Activated CD4-positive, alpha-beta T cell treated with anti-CD3 and anti-CD28 coated beads for 36 hours (primary cell): ENCODE measurements around the gene DPYD. TPM values are rescaled to one million over a fixed set of nuclear protein-coding genes. Genes with fewer than 3 reads are reported as not detected.

Experiments
- ATAC-seq: fragments of 200-7000 bp; cut with Tn5 transposase; one replicate; pipeline ENCODE4 v1.10.0; 2021; ENCODE audit warnings: mild to moderate bottlenecking, moderate library complexity
- CTCF ChIA-PET: fragments of 350-600 bp; sonication (Branson Sonifier 250); formaldehyde crosslinking; loops from one replicate; lab custom pipeline; 2021; ENCODE audit warnings: antibody characterized with exemption; lab: Charles Lee
- POLR2A ChIA-PET: fragments of 350-600 bp; sonication (Branson Sonifier 250); formaldehyde crosslinking; loops from one replicate; lab custom pipeline; 2021; ENCODE audit warnings: antibody characterized with exemption, inconsistent platforms; lab: Charles Lee
- DNase-seq: peaks from one replicate; pipeline ENCODE4 v3.0.0-alpha.2; 2020
- H3K27ac Mint-ChIP-seq: one replicate; pipeline ENCODE4 v1.8.0; 2021; ENCODE audit warnings: mixed read lengths
- H3K27me3 Mint-ChIP-seq: one replicate; pipeline ENCODE4 v1.8.0; 2021; ENCODE audit warnings: mixed read lengths
- H3K36me3 Mint-ChIP-seq: one replicate; pipeline ENCODE4 v1.8.0; 2021; ENCODE audit warnings: low read depth, mixed read lengths
- H3K4me1 Mint-ChIP-seq: one replicate; pipeline ENCODE4 v1.8.0; 2021; ENCODE audit warnings: mixed read lengths
- H3K4me3 Mint-ChIP-seq: one replicate; pipeline ENCODE4 v1.8.0; 2021; ENCODE audit warnings: mild to moderate bottlenecking, moderate library complexity, mixed read lengths
- H3K9me3 Mint-ChIP-seq: one replicate; pipeline ENCODE4 v1.8.0; 2021; ENCODE audit warnings: low read depth, mixed read lengths
- intact Hi-C, 2 experiments: fragments of 100-400 bp; cut with DNase I in 1 of 2; cut with micrococcal nuclease in 1 of 2; formaldehyde crosslinking; loops; one replicate each; pipeline versions ENCODE4 v1.14.2 to v1.15.1; 2022 to 2024; cut with DNase I, micrococcal nuclease
- total RNA-seq, 2 experiments: library from RNA; stranded (reverse); gene quantifications; one replicate each; pipeline ENCODE4 v1.2.3, GENCODE V29; 2021

The DPYD gene
- total RNA-seq, 2 experiments from 2014 or later: 6.8 to 7.1 TPM

DNA sequence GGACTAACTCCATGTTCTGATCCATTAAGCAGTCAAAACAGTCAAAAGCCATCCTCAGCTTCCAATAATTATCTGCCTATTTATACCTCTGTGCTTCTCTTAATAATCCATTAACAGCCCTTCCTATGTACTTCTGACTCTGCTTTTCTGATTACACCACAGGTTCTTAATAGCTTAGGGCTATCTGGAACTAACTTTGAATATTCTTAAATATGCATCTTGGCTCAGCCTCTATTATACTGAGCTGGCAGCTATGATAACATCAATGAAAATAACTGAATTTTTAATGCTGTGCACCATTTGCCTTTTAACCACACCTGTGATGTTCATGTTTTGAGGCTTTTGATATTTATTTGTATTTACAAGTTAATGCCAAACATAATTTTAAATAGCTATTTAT is 175.9 kb downstream of the DPYD start:
- ChIA-PET POLR2A (no interaction called here), CTCF (interaction anchor here (0.9 kb wide), 1 partner anchor 220 kb away, joined by 3 read pairs; no protein-coding TSS in a partner anchor)
- H3K27me3 Mint-ChIP-seq: no peaks in the 10 kb centered on the region
- H3K27ac Mint-ChIP-seq: no peak overlapping the region
- H3K4me1 Mint-ChIP-seq: no peaks in the 10 kb centered on the region
- intact Hi-C loops: no loop called here
- peaks cover 3% of the 10 kb centered on the region for H3K36me3 Mint-ChIP-seq
- no peak for ATAC-seq
- H3K4me3 Mint-ChIP-seq: no peak overlapping the region
- no peak for DNase-seq
- H3K9me3 Mint-ChIP-seq: no peaks in the 10 kb centered on the region

DNA sequence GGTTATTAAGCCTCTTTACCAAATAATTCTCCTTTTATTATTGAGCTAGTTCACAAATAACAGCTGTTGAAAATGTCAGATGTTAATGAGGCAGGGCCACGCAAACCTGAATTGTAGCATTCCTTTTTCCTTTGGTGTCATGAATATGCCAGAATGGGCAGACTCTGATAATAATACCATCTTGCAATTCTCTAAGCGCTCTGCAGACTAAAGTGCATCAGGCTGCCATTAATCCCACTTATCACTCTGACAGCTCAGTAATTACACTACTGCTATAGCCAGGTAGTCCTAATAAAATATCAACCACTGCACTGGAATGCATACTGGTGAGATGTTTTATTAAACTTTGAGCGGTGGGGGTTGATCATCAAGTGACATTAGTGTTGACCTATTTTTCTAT is 177.7 kb downstream of the DPYD start:
- ChIA-PET POLR2A (no interaction called here), CTCF (no interaction called here)
- DNase-seq: no peak
- no peak overlapping the region for H3K4me3 Mint-ChIP-seq
- peaks cover 3% of the 10 kb centered on the region for H3K36me3 Mint-ChIP-seq
- no peak for ATAC-seq
- H3K27ac Mint-ChIP-seq: no peak overlapping the region
- H3K27me3 Mint-ChIP-seq: no peaks in the 10 kb centered on the region
- H3K4me1 Mint-ChIP-seq: no peaks in the 10 kb centered on the region
- intact Hi-C loops: no loop called here
- no peaks in the 10 kb centered on the region for H3K9me3 Mint-ChIP-seq

GRCh38 chr1:97740891-97741290 is 179.9 kb downstream of the DPYD start:
- ChIA-PET CTCF (no interaction called here), POLR2A (no interaction called here)
- peaks cover 3% of the 10 kb centered on the region for H3K36me3 Mint-ChIP-seq
- no peaks in the 10 kb centered on the region for H3K27me3 Mint-ChIP-seq
- no peaks in the 10 kb centered on the region for H3K9me3 Mint-ChIP-seq
- intact Hi-C loops: no loop called here
- no peak overlapping the region for H3K4me3 Mint-ChIP-seq
- ATAC-seq: no peak
- no peak for DNase-seq
- no peak overlapping the region for H3K27ac Mint-ChIP-seq
- H3K4me1 Mint-ChIP-seq: no peaks in the 10 kb centered on the region

DNA sequence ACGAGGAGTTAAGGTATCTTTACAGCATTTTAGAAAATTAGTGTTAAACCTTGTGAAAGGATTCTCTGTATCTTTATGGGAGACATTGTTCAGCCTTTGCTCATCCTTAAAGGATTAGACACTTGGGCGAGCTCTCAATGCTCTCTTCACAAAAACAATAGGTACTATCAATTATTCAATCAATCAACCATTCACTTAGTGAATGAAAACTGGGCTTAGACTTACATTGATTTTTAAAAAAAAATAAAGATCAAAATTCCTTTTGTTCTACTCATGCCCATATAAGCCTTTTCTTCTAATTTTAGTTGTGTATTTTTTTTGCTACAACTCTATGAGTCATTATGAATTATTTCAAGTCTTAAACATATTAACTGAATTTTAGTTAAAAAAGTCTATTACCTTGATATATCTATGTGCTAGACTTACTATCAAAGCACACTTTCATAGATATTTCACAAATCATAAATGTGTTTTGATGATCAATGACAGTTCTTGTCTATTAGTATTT is 181.2 kb downstream of the DPYD start:
- DNase-seq (no peak), ATAC-seq (no peak)
- no peaks in the 10 kb centered on the region for H3K4me1 Mint-ChIP-seq
- H3K9me3 Mint-ChIP-seq: no peaks in the 10 kb centered on the region
- no peak overlapping the region for H3K27ac Mint-ChIP-seq
- intact Hi-C loops: no loop called here
- ChIA-PET CTCF (no interaction called here), POLR2A (no interaction called here)
- H3K36me3 Mint-ChIP-seq: peaks cover 3% of the 10 kb centered on the region
- no peak overlapping the region for H3K4me3 Mint-ChIP-seq
- H3K27me3 Mint-ChIP-seq: no peaks in the 10 kb centered on the region

GRCh38 chr1:97738270-97738669 is 182.6 kb downstream of the DPYD start:
- no peaks in the 10 kb centered on the region for H3K4me1 Mint-ChIP-seq
- POLR2A ChIA-PET: no interaction called here

DNA sequence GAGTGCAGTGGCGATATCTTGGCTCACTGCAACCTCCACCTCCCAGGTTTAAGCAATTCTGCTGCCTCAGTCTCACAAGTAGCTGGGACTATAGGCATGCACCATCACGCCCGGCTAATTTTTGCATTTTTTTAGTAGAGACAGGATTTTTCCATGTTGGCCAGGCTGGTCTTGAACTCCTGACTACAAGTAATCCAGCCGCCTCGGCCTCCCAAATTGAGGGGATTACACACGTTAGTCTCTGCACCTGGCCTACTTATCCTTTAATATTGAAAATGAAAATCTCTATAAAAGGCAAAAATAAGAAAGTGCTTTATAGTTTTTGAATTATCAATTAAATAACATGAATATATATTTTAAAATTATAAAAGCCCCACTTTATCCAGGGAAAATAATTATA is 190.6 kb downstream of the DPYD start:
- Mint-ChIP-seq H3K9me3 (no peaks in the 10 kb centered on the region), H3K36me3 (no peaks in the 10 kb centered on the region), H3K27ac (no peak overlapping the region), H3K27me3 (no peaks in the 10 kb centered on the region), H3K4me3 (no peak overlapping the region), H3K4me1 (peaks cover 2% of the 10 kb centered on the region)
- no peak for DNase-seq
- intact Hi-C loops: no loop called here
- ChIA-PET POLR2A (no interaction called here), CTCF (no interaction called here)
- ATAC-seq: no peak

More at GRCh38 chr1:97738270-97738669, 182.6 kb downstream of the DPYD start:
- Mint-ChIP-seq H3K9me3 (no peaks in the 10 kb centered on the region), H3K27ac (no peak overlapping the region), H3K4me3 (no peak overlapping the region), H3K27me3 (no peaks in the 10 kb centered on the region), H3K36me3 (peaks cover 3% of the 10 kb centered on the region)
- intact Hi-C loops: no loop called here
- no peak for DNase-seq
- CTCF ChIA-PET: no interaction called here
- no peak for ATAC-seq

DNA sequence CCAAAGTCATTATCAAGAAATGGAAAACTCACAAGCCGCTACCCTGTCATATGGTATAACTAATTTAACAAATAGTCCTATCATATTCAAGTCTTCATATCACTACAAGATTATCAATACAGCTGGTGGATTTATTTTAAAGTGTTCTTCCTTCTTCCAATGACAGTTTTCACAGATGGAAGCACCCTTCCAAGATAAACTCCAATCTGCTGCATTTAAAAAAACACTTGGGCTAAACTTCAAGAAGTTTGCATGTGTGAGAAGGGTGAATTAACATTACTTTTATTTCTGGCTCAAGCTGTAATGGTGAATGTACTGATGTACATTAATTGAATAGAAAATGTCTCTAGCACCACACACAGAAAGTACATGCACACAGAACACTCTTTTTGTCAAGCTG is 192.4 kb downstream of the DPYD start:
- Mint-ChIP-seq H3K4me1 (peaks cover 2% of the 10 kb centered on the region), H3K4me3 (no peak overlapping the region)
- CTCF ChIA-PET: interaction anchor here (0.7 kb wide), 1 partner anchor 104 kb away, joined by 3 read pairs; no protein-coding TSS in a partner anchor

GRCh38 chr1:97727029-97727428 is 193.8 kb downstream of the DPYD start:
- peaks cover 2% of the 10 kb centered on the region for H3K4me1 Mint-ChIP-seq
- no peak overlapping the region for H3K27ac Mint-ChIP-seq

More for the DNA sequence above, 192.4 kb downstream of the DPYD start:
- POLR2A ChIA-PET: no interaction called here
- Mint-ChIP-seq H3K9me3 (peaks cover 7% of the 10 kb centered on the region), H3K27me3 (no peaks in the 10 kb centered on the region), H3K27ac (no peak overlapping the region), H3K36me3 (peaks cover 6% of the 10 kb centered on the region)
- ATAC-seq: no peak
- intact Hi-C loops: no loop called here
- no peak for DNase-seq

DNA sequence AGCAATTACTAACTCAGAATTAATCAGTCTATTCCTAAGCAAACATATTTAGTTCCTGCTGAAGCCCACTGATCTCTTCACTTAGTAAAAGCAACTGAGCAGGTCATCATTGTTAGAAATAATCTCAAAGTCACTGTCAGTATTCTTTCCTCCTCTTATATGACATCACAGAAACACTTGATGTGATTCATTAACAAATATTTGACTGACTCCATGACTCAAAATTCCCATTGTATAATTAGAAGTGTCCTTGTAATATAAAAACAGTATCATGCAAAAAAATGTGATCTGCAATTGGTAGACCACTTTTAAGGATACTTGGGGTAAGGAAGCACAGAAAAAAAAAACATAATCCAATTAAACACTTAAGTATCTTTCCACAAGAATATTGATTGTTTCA is 194.4 kb downstream of the DPYD start:
- intact Hi-C loops: no loop called here
- POLR2A ChIA-PET: no interaction called here
- Mint-ChIP-seq H3K4me1 (peaks cover 2% of the 10 kb centered on the region), H3K27ac (no peak overlapping the region), H3K4me3 (no peak overlapping the region), H3K36me3 (peaks cover 6% of the 10 kb centered on the region), H3K27me3 (no peaks in the 10 kb centered on the region), H3K9me3 (peaks cover 7% of the 10 kb centered on the region)
- CTCF ChIA-PET: no interaction called here
- ATAC-seq: no peak
- no peak for DNase-seq

More at GRCh38 chr1:97727029-97727428, 193.8 kb downstream of the DPYD start:
- intact Hi-C loops: no loop called here
- POLR2A ChIA-PET: no interaction called here
- Mint-ChIP-seq H3K36me3 (peaks cover 6% of the 10 kb centered on the region), H3K4me3 (no peak overlapping the region), H3K27me3 (no peaks in the 10 kb centered on the region), H3K9me3 (peaks cover 7% of the 10 kb centered on the region)
- DNase-seq (no peak), ATAC-seq (peak; percentile 26)
- CTCF ChIA-PET: interaction anchor here (1.0 kb wide), 1 partner anchor 72 kb away, joined by 3 read pairs; no protein-coding TSS in a partner anchor

DNA sequence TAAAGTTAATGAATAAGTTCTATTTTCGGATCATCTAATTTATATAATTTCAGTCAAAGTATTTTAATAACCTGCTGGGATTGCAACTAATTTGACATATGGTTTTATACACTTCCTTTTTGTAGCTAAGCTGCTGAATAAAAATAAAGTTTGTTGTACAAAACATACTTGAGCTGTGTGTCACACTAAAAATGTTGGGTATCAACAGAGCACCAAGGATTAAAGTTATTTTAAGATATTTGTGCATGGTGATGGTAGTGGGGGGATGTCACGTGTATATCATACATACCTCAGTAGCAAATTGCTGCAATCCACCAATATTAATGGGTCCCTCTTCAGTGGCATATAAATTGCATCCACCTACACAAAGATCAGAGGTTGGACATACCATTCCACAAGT is 199.6 kb downstream of the DPYD start:
- Mint-ChIP-seq H3K27me3 (no peaks in the 10 kb centered on the region), H3K4me1 (no peaks in the 10 kb centered on the region), H3K36me3 (peaks cover 24% of the 10 kb centered on the region), H3K27ac (no peak overlapping the region), H3K9me3 (peaks cover 13% of the 10 kb centered on the region), H3K4me3 (no peak overlapping the region)
- POLR2A ChIA-PET: no interaction called here
- DNase-seq: no peak
- no peak for ATAC-seq
- intact Hi-C loops: loop anchor here in 1 of 2 experiments (5.0 kb wide), 1 partner anchor 51 kb away; no protein-coding TSS in a partner anchor
- CTCF ChIA-PET: no interaction called here

DNA sequence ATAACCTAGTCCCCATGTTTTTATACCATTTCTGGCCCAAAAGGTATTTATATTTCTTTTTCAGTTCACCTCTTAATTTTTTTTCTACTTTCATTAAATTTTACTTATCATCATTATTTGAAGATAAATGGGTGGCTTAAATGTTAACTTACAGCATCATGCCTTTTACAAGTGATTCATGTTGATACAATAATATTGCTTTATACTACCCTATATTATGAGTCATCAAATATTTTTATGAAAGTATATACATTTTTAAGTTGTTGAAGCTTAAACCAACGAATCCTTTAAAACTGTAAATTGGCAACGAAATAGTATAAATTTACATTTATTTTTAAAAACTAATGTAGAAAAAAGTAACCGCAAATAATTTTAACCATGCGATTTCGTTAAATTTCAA is 207.9 kb downstream of the DPYD start:
- CTCF ChIA-PET: no interaction called here
- DNase-seq: no peak
- Mint-ChIP-seq H3K4me1 (no peaks in the 10 kb centered on the region), H3K36me3 (peaks cover 7% of the 10 kb centered on the region), H3K27me3 (no peaks in the 10 kb centered on the region), H3K27ac (no peak overlapping the region), H3K4me3 (no peak overlapping the region), H3K9me3 (peaks cover 5% of the 10 kb centered on the region)
- intact Hi-C loops: no loop called here
- ATAC-seq: no peak
- POLR2A ChIA-PET: no interaction called here

DNA sequence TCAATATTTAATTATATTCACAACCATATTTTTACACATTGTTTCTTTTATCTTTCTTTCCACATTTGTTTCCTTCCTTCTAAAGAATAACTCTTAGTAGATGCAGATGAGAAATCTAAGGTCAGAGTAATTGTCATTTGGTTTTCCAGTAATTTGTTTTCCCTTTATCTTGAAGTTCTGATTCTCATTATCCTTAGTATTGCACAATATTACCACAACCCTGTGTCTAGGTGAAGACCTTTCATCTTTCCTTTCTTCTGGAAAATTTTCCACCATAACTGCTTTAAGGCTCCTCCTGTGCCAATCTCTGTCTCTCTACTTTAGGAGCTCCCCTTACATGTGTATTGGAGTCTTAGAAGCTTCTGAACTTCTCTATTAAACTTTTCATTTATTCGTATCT is 209.0 kb downstream of the DPYD start:
- ATAC-seq (no peak), DNase-seq (no peak)
- Mint-ChIP-seq H3K36me3 (no peaks in the 10 kb centered on the region), H3K27ac (no peak overlapping the region), H3K4me1 (no peaks in the 10 kb centered on the region), H3K9me3 (peaks cover 2% of the 10 kb centered on the region), H3K4me3 (no peak overlapping the region), H3K27me3 (no peaks in the 10 kb centered on the region)
- intact Hi-C loops: no loop called here
- POLR2A ChIA-PET: no interaction called here
- CTCF ChIA-PET: no interaction called here
